Measurements from ENCODE around the gene MAP3K7CL.

MAP3K7CL gene

GRCh38 chr21:29175408-29176134 lies 45.1 kb downstream of the MAP3K7CL start:
- H3K4me3 ChIP-seq (ENCODE audit: low read length) = no peak overlapping the region
- no peak for DNase-seq (ENCODE audit: low read depth)
- TF ChIP-seq CTCF (IDR thresholded peaks at IDR 0.05; ENCODE audit: insufficient read depth, low read depth, low read length, missing control alignments) = no peak

DNA sequence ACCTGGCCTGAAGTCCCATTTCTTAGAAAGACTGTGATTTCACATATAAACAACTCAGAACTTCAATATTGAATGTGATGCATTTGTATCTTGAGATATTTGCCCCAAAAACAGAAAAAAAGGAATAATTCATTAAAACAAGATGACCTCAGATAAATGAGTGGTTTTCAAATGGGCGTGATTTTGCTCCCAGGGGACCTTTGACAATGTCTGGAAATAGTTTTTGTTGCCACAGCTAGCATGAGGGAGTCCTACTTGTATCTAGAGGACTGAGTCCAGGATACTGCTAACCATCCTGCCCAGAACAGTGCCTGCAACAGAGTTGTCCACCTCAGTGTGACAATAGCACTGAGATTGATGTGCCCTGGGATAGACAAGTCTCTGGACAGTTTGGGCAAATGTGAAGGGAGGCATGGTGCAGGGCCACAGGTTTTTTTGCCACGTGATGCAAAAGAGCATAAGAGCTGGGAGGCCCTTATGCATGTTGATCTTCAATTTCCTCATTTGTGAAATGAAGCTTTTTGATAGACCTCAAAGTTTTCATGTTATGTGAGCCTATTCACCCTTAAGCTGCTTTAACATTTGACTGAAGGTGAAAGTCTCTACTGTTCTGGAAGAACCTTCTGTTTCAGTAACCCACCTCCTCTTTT lies 46.2 kb downstream of the MAP3K7CL start:
- no peak for TF ChIP-seq CTCF (IDR thresholded peaks at IDR 0.05; ENCODE audit: insufficient read depth, low read depth, low read length, missing control alignments)
- no peak for DNase-seq (ENCODE audit: low read depth)

DNA sequence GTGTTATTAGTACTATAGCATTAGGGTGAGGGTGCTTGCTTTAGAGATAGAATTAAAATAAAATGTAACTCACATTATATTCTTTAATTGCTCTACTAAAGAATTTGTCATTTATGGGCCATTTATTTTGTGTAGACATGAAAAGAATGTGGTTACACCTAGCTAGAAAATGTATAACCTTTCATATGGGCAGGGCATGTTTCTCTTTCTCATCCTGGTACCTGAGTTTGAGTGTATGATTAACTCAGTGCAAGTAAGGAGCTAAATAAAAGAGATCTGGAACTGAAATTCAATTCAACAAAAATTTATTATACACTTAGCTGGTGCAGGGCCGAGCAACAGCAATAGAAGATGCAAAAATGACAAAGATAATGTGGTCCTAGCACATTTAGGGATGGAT lies 47.4 kb downstream of the MAP3K7CL start:
- no peak for TF ChIP-seq CTCF (IDR thresholded peaks at IDR 0.05; ENCODE audit: insufficient read depth, low read depth, low read length, missing control alignments)
- DNase-seq (ENCODE audit: low read depth) = no peak

More for the DNA sequence above, 46.2 kb downstream of the MAP3K7CL start:
- no peak overlapping the region for H3K4me3 ChIP-seq (ENCODE audit: low read length)

DNA sequence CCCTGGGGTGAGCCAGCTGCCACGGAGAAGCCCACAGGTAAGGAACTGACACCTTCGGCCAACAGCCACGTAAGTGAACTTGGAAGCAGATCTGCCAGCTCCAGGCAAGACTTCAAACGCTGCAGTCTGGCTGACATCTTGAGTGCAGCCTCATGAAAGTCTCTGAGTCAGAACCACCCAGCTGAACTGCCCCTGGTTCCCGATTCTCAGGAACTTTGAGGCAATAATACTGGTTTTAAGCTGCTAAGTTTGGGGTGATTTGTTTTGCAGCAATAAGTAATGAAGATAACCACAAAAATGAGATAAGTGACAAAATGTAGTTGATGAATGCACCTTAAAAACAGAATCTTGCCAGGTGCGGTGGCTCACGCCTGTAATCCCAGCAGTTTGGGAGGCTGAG lies 48.5 kb downstream of the MAP3K7CL start:
- DNase-seq (ENCODE audit: low read depth) = no peak
- no peak overlapping the region for H3K4me3 ChIP-seq (ENCODE audit: low read length)
- TF ChIP-seq CTCF (IDR thresholded peaks at IDR 0.05; ENCODE audit: insufficient read depth, low read depth, low read length, missing control alignments) = no peak

More for the DNA sequence above, 47.4 kb downstream of the MAP3K7CL start:
- H3K4me3 ChIP-seq (ENCODE audit: low read length) = no peak overlapping the region

- no peak for TF ChIP-seq CTCF (IDR thresholded peaks at IDR 0.05; ENCODE audit: insufficient read depth, low read depth, low read length, missing control alignments)
Observed at GRCh38 chr21:29179503-29179902, 49.1 kb downstream of the MAP3K7CL start.

DNA sequence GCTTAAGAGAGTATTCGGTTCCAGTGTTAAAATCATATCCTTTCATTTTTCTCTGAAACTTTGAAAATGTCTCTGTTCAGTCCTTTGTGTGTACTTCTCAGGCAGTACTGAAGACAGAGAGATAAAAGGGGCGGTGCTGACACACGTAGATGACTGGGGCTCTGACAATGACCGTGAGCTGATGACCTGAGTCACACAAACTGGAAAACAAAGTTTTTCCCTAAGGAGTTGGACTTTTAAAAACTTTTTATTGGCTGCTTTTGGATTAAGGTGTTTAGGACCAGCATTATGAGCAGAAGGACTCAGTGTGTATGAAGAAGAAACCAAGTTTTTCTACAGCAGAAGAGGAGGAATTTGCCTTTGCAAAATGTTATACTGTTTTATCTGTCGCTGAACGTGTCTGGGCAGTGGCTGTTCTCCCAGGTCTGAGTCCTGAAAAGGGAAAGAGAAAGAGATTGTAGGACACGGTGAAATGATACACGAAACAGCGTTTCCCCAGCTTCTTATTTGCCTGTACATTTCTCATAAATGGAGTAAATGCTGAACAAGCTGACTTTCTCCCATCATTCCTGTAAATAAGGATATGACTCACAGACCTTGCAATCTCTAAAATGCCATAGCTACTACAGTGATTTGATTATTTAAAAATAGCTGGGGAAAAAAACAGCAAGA lies 51.5 kb downstream of the MAP3K7CL start:
- TF ChIP-seq CTCF (IDR thresholded peaks at IDR 0.05; ENCODE audit: insufficient read depth, low read depth, low read length, missing control alignments) = no peak
- peak; percentile 84 for DNase-seq (ENCODE audit: low read depth)
- H3K4me3 ChIP-seq (ENCODE audit: low read length) = peak overlapping the region; percentile 43

More at GRCh38 chr21:29179503-29179902, 49.1 kb downstream of the MAP3K7CL start:
- no peak overlapping the region for H3K4me3 ChIP-seq (ENCODE audit: low read length)
- DNase-seq (ENCODE audit: low read depth) = no peak
